ENCODE data around the gene MAP4K3. TPM values are rescaled to one million over a fixed set of nuclear protein-coding genes. Genes with fewer than 3 reads are reported as not detected.

MAP4K3 gene
- total and polyA plus RNA-seq, 2 of the 8 experiments (the other 6 are each of a cell fraction or from before 2014, with no cell fraction given) = 11.4 to 63.0 TPM

DNA sequence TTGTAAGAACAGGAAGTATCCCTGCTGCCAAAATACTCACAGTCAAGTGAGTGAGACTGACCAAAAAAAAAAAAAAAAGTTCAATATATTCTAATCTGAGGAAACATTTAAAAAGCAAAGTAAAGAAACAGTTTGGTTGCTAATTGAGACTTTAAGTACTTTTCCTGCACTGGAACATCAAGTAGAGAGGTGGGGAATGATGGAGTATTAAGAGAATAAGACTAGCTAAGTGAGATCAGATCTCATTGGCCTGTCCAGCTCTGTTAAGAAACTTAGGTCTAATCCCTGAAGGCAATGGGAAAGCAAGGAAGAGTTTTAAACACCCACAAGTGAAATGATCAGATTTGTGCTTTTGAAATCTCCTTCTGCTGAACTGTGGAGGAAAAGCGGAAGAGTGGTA, 27.8 kb upstream of the MAP4K3 start (continued):
- TF ChIP-seq SIN3A (conservative IDR thresholded peaks at IDR 0.05 in 1 of 2, IDR thresholded peaks at IDR 0.05 in 1 of 2; ENCODE audit: low read depth in 1 of 2, low read length in 2 of 2) (no peak), MAX (IDR thresholded peaks at IDR 0.05) (no peak), SP1 (IDR thresholded peaks at IDR 0.05; ENCODE audit: low read depth, low read length) (no peak)
